SK-N-SH treated with all-trans-retinoic acid at 6 μM for 48 hours (cell line): ENCODE measurements around the gene KHDRBS2.

Source experiments
- ATAC-seq: fragments of 200-7000 bp; cut with Tn5 transposase; 3 replicates; pipeline ENCODE4 v1.9.1; 2020; ENCODE audit warnings: mild to moderate bottlenecking, moderate library complexity
- BACH2 ChIP-seq: fragments of 250-450 bp; sonication (Bioruptor Pico); IDR thresholded peaks from 2 replicates; pipeline ENCODE4 v1.9.0; 2021; ENCODE audit warnings: mild to moderate bottlenecking, borderline replicate concordance
- CSDC2 ChIP-seq: fragments of 250-450 bp; sonication (Bioruptor Pico); IDR thresholded peaks from 2 replicates; pipeline ENCODE4 v1.5.0; 2020; ENCODE audit warnings: mild to moderate bottlenecking, moderate library complexity
- ESRRG ChIP-seq: fragments of 250-450 bp; sonication (Bioruptor Pico); IDR thresholded peaks from 2 replicates; pipeline ENCODE4 v1.6.1; 2021; ENCODE audit warnings: mild to moderate bottlenecking
- GLIS3 ChIP-seq: fragments of 250-450 bp; sonication (Bioruptor Pico); IDR thresholded peaks from 2 replicates; pipeline ENCODE4 v1.5.0; 2020; ENCODE audit warnings: mild to moderate bottlenecking, moderate library complexity
- ISL1 ChIP-seq: fragments of 250-450 bp; sonication (Bioruptor Pico); IDR thresholded peaks from 2 replicates; pipeline ENCODE4 v2.1.2; 2022; ENCODE audit warnings: mild to moderate bottlenecking, moderate library complexity
- OSR1 ChIP-seq: fragments of 250-450 bp; sonication (Bioruptor Pico); IDR thresholded peaks from 2 replicates; pipeline ENCODE4 v1.8.0; 2022; ENCODE audit warnings: moderate library complexity, mild to moderate bottlenecking, inconsistent platforms
- PPARA ChIP-seq: fragments of 250-450 bp; sonication (Bioruptor Pico); IDR thresholded peaks from 2 replicates; pipeline ENCODE4 v1.5.0; 2020; ENCODE audit warnings: mild to moderate bottlenecking, borderline replicate concordance
- RARB ChIP-seq: fragments of 250-450 bp; sonication (Bioruptor Pico); IDR thresholded peaks from 2 replicates; pipeline ENCODE4 v1.8.0; 2021; ENCODE audit warnings: mild to moderate bottlenecking, moderate library complexity
- SNAI2 ChIP-seq: fragments of 250-450 bp; sonication (Bioruptor Pico); IDR thresholded peaks from 2 replicates; pipeline ENCODE4 v1.5.0; 2020; ENCODE audit warnings: mild to moderate bottlenecking, moderate library complexity
- TCF4 ChIP-seq: fragments of 250-450 bp; sonication (Bioruptor Pico); IDR thresholded peaks from 2 replicates; pipeline ENCODE4 v1.8.0; 2021; ENCODE audit warnings: mild to moderate bottlenecking, moderate library complexity, borderline replicate concordance
- TOX ChIP-seq: fragments of 250-450 bp; sonication (Bioruptor Pico); IDR thresholded peaks from 2 replicates; pipeline ENCODE4 v1.8.0; 2021; ENCODE audit warnings: mild to moderate bottlenecking, moderate library complexity, borderline replicate concordance
- ZC3H10 ChIP-seq: fragments of 250-450 bp; sonication (Bioruptor Pico); IDR thresholded peaks from 2 replicates; pipeline ENCODE4 v1.5.1; 2021; ENCODE audit warnings: mild to moderate bottlenecking, moderate library complexity
- ZFP3 ChIP-seq: fragments of 250-450 bp; sonication (Bioruptor Pico); IDR thresholded peaks from 2 replicates; pipeline ENCODE4 v1.5.0; 2020; ENCODE audit warnings: mild to moderate bottlenecking, moderate library complexity
- ZNF565 ChIP-seq: fragments of 450-650 bp; formaldehyde crosslinking; conservative IDR thresholded peaks from 2 replicates; pipeline ENCODE4 v1.5.0; 2020; ENCODE audit warnings: low read depth, mild to moderate bottlenecking, moderate library complexity
- ZNF8 ChIP-seq: fragments of 450-650 bp; formaldehyde crosslinking; IDR thresholded peaks from 2 replicates; pipeline ENCODE4 v1.5.0; 2020; ENCODE audit warnings: mild to moderate bottlenecking, moderate library complexity
- TF ChIP-seq, protein P1 (sequence below): fragments of 250-450 bp; sonication (Bioruptor Pico); IDR thresholded peaks from 2 replicates; pipeline ENCODE4 v1.5.1; 2021; ENCODE audit warnings: mild to moderate bottlenecking, moderate library complexity
- TF ChIP-seq, protein P2 (sequence below): fragments of 250-450 bp; sonication (Bioruptor Pico); IDR thresholded peaks from 2 replicates; pipeline ENCODE4 v1.5.1; 2020; ENCODE audit warnings: low read depth, mild to moderate bottlenecking, moderate library complexity
- TF ChIP-seq, protein P3 (sequence below): fragments of 250-450 bp; sonication (Bioruptor Pico); IDR thresholded peaks from 2 replicates; pipeline ENCODE4 v1.8.0; 2021; ENCODE audit warnings: low read depth, mild to moderate bottlenecking, moderate library complexity, borderline replicate concordance
- TF ChIP-seq, protein P4 (sequence below): fragments of 250-450 bp; sonication (Bioruptor Pico); IDR thresholded peaks from 2 replicates; pipeline ENCODE4 v1.8.0; 2020; ENCODE audit warnings: mild to moderate bottlenecking, moderate library complexity, borderline replicate concordance

KHDRBS2 gene

DNA sequence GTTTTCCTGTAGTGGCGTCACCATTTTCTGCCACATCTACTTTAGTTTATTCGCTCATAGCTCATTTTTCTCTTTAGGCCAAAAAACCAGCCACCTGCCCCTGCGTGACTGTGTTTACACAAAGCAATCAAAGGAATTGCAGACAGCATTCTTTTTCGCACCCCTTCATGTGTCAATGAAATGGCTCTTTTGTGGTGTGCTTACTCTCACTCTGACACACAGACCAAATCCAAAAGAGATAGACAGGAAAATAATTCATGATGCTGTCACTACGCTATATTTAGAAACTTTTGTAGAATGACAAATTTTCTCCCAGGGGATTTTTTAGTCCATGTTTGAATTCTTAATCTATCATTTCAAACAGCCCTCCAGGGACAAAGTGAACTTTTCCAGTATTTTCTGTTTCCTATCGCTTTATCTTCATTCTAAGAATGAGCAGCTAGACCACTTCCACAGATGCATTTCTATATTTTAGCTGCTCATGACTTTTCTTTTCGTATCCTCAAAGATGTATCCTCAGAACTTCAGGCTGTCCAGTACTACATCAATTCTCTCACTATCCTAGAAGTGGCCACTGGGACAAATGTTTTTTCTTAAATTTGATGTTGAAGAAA, 37.9 kb upstream of the KHDRBS2 start:
- ATAC-seq: no peak
- TF ChIP-seq BACH2 (CRISPR knock-in tag) (no peak), TOX (CRISPR knock-in tag) (no peak), OSR1 (no peak), ZNF8 (CRISPR knock-in tag) (no peak), ZNF565 (CRISPR knock-in tag) (no peak), ZFP3 (CRISPR knock-in tag) (no peak), ISL1 (CRISPR knock-in tag) (no peak), RARB (no peak), CSDC2 (CRISPR knock-in tag) (no peak), GLIS3 (no peak), ESRRG (CRISPR knock-in tag) (no peak), PPARA (CRISPR knock-in tag) (no peak), ZC3H10 (no peak), TCF4 (CRISPR knock-in tag) (no peak)
- TF ChIP-seq, protein P1, sequence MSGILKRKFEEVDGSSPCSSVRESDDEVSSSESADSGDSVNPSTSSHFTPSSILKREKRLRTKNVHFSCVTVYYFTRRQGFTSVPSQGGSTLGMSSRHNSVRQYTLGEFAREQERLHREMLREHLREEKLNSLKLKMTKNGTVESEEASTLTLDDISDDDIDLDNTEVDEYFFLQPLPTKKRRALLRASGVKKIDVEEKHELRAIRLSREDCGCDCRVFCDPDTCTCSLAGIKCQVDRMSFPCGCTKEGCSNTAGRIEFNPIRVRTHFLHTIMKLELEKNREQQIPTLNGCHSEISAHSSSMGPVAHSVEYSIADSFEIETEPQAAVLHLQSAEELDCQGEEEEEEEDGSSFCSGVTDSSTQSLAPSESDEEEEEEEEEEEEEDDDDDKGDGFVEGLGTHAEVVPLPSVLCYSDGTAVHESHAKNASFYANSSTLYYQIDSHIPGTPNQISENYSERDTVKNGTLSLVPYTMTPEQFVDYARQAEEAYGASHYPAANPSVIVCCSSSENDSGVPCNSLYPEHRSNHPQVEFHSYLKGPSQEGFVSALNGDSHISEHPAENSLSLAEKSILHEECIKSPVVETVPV (CRISPR knock-in tag): no peak
- TF ChIP-seq, protein P2, sequence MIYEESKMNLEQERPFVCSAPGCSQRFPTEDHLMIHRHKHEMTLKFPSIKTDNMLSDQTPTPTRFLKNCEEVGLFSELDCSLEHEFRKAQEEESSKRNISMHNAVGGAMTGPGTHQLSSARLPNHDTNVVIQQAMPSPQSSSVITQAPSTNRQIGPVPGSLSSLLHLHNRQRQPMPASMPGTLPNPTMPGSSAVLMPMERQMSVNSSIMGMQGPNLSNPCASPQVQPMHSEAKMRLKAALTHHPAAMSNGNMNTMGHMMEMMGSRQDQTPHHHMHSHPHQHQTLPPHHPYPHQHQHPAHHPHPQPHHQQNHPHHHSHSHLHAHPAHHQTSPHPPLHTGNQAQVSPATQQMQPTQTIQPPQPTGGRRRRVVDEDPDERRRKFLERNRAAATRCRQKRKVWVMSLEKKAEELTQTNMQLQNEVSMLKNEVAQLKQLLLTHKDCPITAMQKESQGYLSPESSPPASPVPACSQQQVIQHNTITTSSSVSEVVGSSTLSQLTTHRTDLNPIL (CRISPR knock-in tag): no peak
- TF ChIP-seq, protein P3, sequence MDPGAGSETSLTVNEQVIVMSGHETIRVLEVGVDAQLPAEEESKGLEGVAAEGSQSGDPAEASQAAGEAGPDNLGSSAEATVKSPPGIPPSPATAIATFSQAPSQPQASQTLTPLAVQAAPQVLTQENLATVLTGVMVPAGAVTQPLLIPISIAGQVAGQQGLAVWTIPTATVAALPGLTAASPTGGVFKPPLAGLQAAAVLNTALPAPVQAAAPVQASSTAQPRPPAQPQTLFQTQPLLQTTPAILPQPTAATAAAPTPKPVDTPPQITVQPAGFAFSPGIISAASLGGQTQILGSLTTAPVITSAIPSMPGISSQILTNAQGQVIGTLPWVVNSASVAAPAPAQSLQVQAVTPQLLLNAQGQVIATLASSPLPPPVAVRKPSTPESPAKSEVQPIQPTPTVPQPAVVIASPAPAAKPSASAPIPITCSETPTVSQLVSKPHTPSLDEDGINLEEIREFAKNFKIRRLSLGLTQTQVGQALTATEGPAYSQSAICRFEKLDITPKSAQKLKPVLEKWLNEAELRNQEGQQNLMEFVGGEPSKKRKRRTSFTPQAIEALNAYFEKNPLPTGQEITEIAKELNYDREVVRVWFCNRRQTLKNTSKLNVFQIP (CRISPR knock-in tag): no peak
- TF ChIP-seq, protein P4, sequence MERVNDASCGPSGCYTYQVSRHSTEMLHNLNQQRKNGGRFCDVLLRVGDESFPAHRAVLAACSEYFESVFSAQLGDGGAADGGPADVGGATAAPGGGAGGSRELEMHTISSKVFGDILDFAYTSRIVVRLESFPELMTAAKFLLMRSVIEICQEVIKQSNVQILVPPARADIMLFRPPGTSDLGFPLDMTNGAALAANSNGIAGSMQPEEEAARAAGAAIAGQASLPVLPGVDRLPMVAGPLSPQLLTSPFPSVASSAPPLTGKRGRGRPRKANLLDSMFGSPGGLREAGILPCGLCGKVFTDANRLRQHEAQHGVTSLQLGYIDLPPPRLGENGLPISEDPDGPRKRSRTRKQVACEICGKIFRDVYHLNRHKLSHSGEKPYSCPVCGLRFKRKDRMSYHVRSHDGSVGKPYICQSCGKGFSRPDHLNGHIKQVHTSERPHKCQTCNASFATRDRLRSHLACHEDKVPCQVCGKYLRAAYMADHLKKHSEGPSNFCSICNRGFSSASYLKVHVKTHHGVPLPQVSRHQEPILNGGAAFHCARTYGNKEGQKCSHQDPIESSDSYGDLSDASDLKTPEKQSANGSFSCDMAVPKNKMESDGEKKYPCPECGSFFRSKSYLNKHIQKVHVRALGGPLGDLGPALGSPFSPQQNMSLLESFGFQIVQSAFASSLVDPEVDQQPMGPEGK: no peak

DNA sequence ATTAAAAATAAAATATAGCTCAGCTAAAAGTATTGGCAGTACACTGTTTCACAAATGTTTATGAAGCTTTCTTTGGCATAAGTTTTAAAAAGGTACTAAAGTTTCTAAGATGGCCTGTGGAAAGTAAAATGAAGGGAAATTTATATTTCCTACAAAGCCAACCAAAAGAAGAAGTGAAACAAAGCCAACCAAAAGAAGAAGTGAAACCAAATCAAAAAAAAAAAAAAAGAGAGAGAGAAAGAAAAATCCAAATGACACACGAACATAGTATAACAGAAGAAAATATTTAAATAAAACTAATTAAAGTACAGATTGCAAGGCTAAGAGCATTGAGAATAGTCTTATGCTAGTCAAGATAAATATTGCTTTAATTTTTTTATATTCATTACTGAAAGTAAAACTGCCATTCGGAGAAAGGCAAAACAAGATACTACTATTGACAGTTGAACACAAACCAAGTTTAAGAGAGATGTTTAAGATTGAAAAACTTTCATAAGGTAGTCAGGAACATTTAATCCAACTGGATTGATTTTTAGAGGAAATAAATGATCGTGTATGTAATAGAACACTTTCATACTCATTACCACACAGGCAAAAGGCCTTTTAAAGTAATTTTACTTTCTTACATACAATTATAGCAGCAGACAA, 12.8 kb upstream of the KHDRBS2 start:
- no peak for TF ChIP-seq ZC3H10
- no peak for TF ChIP-seq ESRRG (CRISPR knock-in tag)
- TF ChIP-seq ZNF565 (CRISPR knock-in tag): no peak
- TF ChIP-seq RARB: no peak
- TF ChIP-seq ZFP3 (CRISPR knock-in tag): no peak
- no peak for TF ChIP-seq CSDC2 (CRISPR knock-in tag)
- TF ChIP-seq, protein P1 (CRISPR knock-in tag): no peak
- TF ChIP-seq GLIS3: no peak
- TF ChIP-seq, protein P3 (CRISPR knock-in tag): no peak
- no peak for TF ChIP-seq TOX (CRISPR knock-in tag)
- no peak for TF ChIP-seq SNAI2 (CRISPR knock-in tag)
- TF ChIP-seq, all 23 proteins: peak for 0
- ATAC-seq: no peak

DNA sequence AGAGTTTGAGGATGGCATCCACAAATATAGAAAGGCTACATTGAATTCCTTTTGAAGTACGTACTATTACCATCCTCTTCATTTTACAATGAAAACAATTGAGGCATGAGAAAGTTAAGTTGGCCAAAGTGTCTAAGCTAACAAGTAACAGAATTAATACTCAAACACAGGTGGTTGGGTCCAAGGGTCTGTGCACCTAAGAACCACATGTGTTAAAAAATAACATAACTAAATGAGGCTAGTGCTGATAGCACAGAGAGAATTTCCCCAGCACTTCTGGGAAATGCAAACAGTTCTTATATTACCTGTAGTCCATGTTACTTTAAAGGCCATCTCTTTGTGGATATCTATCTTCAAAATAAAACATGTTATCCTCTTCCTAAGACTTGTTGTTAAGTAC, 10.5 kb upstream of the KHDRBS2 start:
- TF ChIP-seq PPARA (CRISPR knock-in tag): no peak
- TF ChIP-seq, protein P1 (CRISPR knock-in tag): no peak
- no peak for TF ChIP-seq ZFP3 (CRISPR knock-in tag)
- ATAC-seq: no peak
